Type B pancreatic cell (in vitro differentiated cells): Measurements from ENCODE around the gene HYDIN. TPM values are rescaled to one million over a fixed set of nuclear protein-coding genes. Genes with fewer than 3 reads are reported as not detected.

Source experiments
- total RNA-seq: library from RNA; stranded (reverse); gene quantifications from 2 replicates; pipeline ENCODE4 v1.2.1, GENCODE V29; 2021; ENCODE audit warnings: low replicate concordance

The HYDIN gene
- total RNA-seq, 1 donor from 2014 or later: 19.7 TPM

Other genes with a start within 250 kb of the HYDIN start
- 30.2 and 31.3 TPM in 2 replicates for gene CMTR2, start 58.7 kb upstream of the HYDIN start, total RNA-seq
- 23.6 and 28.9 TPM in 2 replicates for gene CALB2, start 128.0 kb upstream of the HYDIN start, total RNA-seq
- not detected in 2 replicates for gene TLE7, start 211.3 kb upstream of the HYDIN start, total RNA-seq
- 9.8 and 11.1 TPM in 2 replicates for gene ZNF23, start 231.5 kb upstream of the HYDIN start, total RNA-seq